Measurements from ENCODE around the gene CCDC38.
"Not testable (repeated sequence)": the region's sequence is repeated elsewhere in the genome, so short reads cannot be mapped to it uniquely, and the experiment has no call there.

Gene CCDC38

DNA sequence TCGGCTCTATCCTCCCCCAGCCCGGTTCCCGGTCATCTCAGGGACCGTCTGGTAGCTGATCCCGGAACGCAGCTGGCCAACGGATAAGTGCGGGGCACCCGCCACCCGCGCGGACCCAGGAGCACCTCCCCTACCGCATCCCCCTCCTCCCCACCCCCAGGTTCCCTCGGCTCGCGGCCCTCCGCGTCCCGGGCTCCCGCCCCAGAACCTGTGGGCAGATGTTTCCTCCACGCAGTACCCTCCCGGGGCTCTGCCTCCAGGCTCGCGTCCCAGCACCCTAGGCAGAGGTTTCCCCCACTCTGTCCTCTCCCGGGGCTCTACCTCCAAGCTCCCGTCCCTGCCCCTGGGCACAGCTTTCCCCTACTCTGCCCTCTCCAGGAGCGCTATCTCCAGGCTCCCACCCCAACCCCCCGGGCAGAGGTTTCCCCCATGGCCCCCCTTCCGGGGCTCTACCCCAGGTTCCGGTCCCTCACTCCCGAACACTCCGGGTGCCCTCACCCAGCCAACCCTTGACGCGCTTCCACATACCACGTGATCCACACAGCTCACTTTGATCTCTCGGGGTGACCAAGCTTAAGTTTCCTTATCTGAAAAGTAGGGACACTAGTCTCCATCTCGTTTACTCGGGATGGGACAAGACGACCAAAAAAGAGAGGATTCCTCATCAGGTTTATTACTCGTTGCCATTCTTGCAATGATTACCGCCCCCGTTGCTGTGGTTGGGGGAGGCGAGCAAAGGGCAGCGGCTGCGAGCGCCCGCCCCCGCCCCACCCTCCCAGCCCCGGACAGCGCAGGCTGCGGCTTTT lies at the start of gene CCDC38:
Gene CCDC38 (minus strand): TSS at position 91 of the 806 bp plus-strand sequence. CDS start 6,105 bp downstream, outside the sequence.
- peak; percentile 80 for DNase-seq

GRCh38 chr12:95990136-95990535 lies 47.7 kb upstream of the CCDC38 start:
- no peak for DNase-seq

DNA sequence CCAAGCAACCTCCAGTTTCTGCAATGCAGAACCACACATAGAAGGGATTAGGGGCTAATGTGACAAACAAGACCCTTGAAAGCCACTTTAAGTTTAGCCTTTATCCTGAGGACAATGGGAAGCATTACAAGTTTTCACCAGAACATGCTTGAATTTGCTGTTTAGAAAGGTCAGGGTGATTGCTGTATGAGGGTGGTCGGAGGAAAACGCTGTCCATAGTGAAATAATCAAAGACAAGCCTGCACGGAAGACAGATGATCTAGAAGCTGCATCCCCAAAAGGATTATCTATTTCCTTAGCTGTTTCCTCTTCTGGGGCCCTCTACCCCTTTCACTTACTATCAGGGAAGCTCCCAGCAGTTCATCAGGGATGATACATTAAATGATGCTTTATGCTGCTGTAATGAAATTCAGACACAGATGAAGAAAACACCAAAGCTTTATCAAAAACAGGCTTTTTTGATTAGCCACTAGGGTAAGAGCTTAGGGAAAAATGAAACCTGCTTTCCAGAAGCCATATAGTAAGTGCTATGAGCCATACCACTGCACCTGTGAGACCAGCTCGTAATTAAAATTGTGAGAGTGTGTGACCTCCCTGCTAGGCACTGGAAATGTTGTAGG lies 47.2 kb upstream of the CCDC38 start:
- DNase-seq: no peak

GRCh38 chr12:95988506-95989275 lies 46.3 kb upstream of the CCDC38 start:
- DNase-seq: no peak

GRCh38 chr12:95986635-95987570 lies 44.5 kb upstream of the CCDC38 start:
- no peak for DNase-seq

DNA sequence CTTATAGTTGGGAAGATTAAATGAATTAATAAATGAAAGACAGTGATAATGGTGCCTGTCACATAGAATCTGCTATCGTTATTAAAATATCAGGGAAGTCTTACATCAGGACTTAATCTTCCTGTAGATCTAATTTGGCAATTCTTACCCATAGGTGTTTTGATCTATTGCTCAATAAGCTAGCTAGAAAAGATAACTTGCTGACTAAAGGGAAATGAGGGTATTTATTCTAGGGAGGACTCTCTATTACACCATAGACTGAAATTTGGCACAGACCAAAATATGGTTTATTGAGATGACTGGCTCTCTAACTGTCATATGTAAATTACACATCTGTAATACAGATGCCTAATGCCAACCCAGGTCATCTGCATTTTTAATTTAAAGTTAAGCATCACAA lies 42.3 kb upstream of the CCDC38 start:
- DNase-seq: no peak

DNA sequence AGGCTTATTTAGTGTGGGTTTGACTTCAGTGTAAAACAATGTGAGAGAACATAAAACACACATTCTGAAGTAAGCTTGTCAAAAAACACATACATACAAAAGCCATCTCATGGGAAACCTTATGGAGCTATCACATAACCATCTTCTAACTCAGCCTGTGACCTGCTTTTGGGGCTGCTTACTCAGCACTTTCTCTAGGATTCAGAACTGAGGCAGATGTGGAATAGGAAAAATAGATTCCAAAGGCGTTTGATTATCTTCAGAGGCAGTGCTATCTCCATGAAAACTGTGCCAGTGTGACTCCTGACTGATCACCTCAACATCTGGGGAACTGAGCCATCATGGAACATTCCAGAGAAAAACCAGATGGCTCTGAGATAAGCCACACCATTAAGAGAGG lies 40.2 kb upstream of the CCDC38 start:
- no peak for DNase-seq

GRCh38 chr12:95980437-95980836 lies 38.0 kb upstream of the CCDC38 start:
- DNase-seq: no peak

DNA sequence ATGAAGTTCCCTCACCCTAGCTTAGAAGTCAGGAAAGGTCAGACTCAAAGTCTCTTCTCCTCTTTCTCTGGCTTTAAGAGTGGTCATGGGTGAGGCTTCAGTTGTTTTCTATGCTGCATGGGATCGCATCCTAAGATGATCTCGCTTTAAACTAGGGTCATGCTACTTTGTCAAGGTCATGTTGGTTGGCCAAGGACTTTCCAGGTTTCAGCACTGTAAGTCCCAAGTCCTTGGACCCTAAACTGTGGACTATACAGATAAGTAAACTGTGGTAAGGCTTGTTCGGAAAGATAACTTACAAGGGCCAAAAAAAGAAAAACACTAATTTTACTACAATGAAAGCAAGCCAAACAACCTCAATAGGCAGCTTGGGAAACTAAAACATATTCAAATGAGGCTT lies 36.4 kb upstream of the CCDC38 start:
- DNase-seq: no peak

DNA sequence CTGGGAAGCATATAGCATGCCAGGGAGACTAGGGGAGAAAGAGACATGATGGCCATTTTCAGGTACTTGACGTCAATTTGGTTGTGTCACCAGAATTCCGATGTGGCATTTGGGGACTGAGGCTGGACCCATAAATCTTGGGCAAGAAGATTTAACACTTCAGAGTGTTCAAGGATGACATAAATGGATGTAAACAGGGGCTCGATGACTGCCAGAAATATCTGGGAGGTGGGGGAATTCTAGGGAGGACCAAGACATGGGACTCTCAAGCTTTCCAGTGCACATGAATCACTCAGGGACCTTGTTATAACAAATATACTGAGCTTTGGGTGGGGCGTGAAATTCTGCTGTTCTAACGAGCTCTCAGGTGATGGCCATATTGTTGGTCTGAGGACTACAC lies 35.9 kb upstream of the CCDC38 start:
- no peak for DNase-seq

GRCh38 chr12:95977764-95978305 lies 35.4 kb upstream of the CCDC38 start:
- no peak for DNase-seq

GRCh38 chr12:95976416-95976832 lies 34.0 kb upstream of the CCDC38 start:
- no peak for DNase-seq

DNA sequence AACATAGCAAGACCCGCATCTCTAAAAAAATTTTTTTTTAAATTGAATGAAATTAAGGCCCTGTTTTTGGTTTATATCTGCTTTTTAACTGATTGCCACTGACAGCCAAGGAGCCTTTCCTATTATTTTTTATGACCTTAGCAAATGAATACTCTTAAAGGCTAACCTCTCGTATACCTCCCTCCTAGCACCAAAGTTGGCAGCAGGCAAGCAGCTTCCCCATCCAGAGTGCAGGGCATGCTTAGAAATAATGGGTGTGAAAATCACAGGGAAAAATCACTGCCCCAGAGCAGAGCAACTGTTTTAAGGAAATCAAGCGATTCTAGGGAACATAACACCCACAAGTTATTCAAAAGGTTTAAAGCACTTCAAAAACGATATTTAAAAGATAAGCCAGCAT lies 33.1 kb upstream of the CCDC38 start:
- DNase-seq: no peak

DNA sequence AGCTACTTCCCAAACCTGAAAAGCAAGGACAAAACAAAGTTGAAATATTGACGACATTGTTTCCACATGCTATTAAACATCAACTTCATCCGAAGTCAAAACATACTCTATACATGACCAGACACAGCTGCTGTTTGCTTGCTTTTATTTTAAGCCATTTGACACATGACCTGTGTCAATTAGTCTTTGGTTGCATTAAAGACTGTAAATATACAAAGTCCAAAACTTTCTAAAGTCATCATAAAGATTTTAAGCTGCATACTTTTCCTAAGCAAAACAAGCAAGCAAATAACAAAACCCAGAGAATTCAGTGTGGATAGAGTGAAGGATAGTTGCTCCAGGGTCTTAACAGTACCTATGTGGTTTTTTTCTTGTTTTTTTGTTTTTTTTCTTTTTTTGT lies 31.9 kb upstream of the CCDC38 start:
- DNase-seq: no peak

- no peak for DNase-seq
These were observed 30.5 kb upstream of the CCDC38 start for GRCh38 chr12:95972832-95973456.

- DNase-seq: no peak
These were observed 28.5 kb upstream of the CCDC38 start for GRCh38 chr12:95970905-95971304.

DNA sequence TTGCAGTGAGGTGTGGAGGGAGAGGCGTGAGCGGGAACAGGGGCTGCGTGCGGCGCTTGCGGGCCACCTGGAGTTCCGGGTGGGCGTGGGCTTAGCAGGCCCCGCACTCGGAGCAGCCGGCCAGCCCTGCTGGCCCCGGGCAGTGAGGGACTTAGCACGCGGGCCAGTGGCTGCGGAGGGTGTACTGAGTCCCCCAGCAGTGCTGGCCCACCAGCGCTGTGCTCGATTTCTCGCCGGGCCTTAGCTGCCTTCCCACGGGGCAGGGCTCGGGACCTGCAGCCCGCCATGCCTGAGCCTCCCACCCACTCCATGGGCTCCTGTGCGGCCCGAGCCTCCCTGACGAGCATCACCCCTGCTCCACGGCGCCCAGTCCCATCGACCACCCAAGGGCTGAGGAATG lies 26.7 kb upstream of the CCDC38 start:
- not testable (repeated sequence) for DNase-seq

GRCh38 chr12:95967301-95967700 lies 24.9 kb upstream of the CCDC38 start:
- DNase-seq: no peak

- DNase-seq: no peak
These were observed 24.0 kb upstream of the CCDC38 start for GRCh38 chr12:95966287-95966870.

GRCh38 chr12:95963096-95963495 lies 20.7 kb upstream of the CCDC38 start:
- peak; percentile 5 for DNase-seq

DNA sequence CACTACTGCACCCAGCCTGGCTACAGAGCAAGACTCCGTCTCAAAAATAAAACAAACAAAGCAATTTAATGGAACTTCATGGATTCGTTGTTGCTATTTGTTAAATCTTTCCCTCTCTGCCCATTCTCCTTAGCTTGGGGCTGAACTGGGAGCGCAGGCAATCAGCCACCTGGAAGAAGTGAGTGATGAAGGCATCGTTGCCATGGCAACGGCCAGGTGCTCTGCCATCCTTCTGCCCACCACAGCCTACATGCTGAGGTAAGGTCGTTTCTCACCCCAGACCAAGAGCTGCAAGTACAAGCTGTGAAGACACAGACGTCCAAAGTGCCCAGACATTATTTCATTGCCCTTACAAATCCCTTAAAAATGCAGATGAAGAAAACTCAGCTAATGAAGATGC lies 19.8 kb upstream of the CCDC38 start:
- DNase-seq: no peak

All from suppressor macrophage treated with lipopolysaccharide for 4 hours (primary cell).